ENCODE measurements around the gene SPHK1.

SPHK1 gene

GRCh38 chr17:76363107-76363842 is 21.1 kb upstream of the SPHK1 start:
- DNase-seq = no peak

- DNase-seq = no peak
Measured at GRCh38 chr17:76365256-76365903, 19.0 kb upstream of the SPHK1 start.

GRCh38 chr17:76366247-76366646 is 18.2 kb upstream of the SPHK1 start:
- DNase-seq = no peak

- no peak for DNase-seq
Measured at GRCh38 chr17:76367642-76368041, 16.8 kb upstream of the SPHK1 start.

- DNase-seq = peak; percentile 46
Measured at GRCh38 chr17:76368545-76368944, 15.9 kb upstream of the SPHK1 start.

GRCh38 chr17:76369379-76369778 is 15.0 kb upstream of the SPHK1 start:
- DNase-seq = no peak

- peak; percentile 43 for DNase-seq
Measured at GRCh38 chr17:76369804-76370203, 14.6 kb upstream of the SPHK1 start.

- peak; percentile 84 for DNase-seq
Measured at GRCh38 chr17:76370261-76370993, 14.0 kb upstream of the SPHK1 start.

- DNase-seq = no peak
Measured at GRCh38 chr17:76371656-76372628, 12.5 kb upstream of the SPHK1 start.

GRCh38 chr17:76376318-76377133 is 7.9 kb upstream of the SPHK1 start:
- DNase-seq = peak; percentile 55

GRCh38 chr17:76378548-76379274 is 5.7 kb upstream of the SPHK1 start:
- DNase-seq = no peak

- no peak for DNase-seq
Measured at GRCh38 chr17:76379275-76379641, 5.2 kb upstream of the SPHK1 start.

GRCh38 chr17:76379646-76380376 is 4.6 kb upstream of the SPHK1 start:
- DNase-seq = no peak

GRCh38 chr17:76381633-76382350 is 2.6 kb upstream of the SPHK1 start:
- DNase-seq = peak; percentile 65

GRCh38 chr17:76382351-76382802 is 2.0 kb upstream of the SPHK1 start:
- DNase-seq = peak; percentile 69

- peak; percentile 65 for DNase-seq
Measured at GRCh38 chr17:76382803-76383545, 1.4 kb upstream of the SPHK1 start.

- DNase-seq = peak; percentile 78
Measured at GRCh38 chr17:76383546-76384221, 725 bp upstream of the SPHK1 start.

Data from femur (tissue), 1 donor.